Suprapubic skin (tissue), 4 donors: ENCODE data around the gene ZMAT5.

Source experiments
- CTCF ChIP-seq, 2 donors: fragments of 200-600 bp in 1 of 2; fragments of 450-650 bp in 1 of 2; sonication (generic) in 1 of 2; IDR thresholded peaks; one replicate each; pipeline ENCODE4 v1.5.1; 2016 to 2019; ENCODE audit warnings: antibody characterized with exemption in 2 of 2, mild to moderate bottlenecking in 1 of 2, moderate library complexity in 1 of 2
- EP300 ChIP-seq: sonication (generic); formaldehyde crosslinking; IDR thresholded peaks from one replicate; pipeline ENCODE4 v1.6.1; 2017; ENCODE audit warnings: antibody characterized with exemption
- POLR2AphosphoS5 ChIP-seq, 3 donors: sonication (generic); formaldehyde crosslinking; IDR thresholded peaks; one replicate each; pipeline ENCODE4 v1.6.1; 2017; ENCODE audit warnings: antibody characterized with exemption in 3 of 3

DNA sequence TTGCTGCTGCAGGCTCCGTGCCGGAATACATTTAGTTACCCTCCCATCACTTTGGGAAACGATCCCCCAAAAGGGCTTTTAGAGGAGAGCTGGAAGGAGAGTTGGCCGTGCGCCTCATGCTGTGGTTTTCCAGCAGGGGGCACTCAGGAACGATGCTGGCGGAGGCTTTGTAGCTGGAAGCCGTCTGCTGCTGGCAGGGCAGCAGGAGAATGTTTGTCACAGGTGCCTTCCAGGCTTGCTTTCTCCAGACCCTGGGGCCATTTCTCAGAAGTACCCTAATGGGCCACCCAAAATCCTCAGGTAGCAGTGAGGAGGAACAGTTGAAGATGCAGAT, 77.0 kb downstream of the ZMAT5 start:
- peak in 1 of 2 donors; percentile 37 for TF ChIP-seq CTCF (IDR thresholded peaks at IDR 0.05)
- TF ChIP-seq EP300 = no peak
- no peak for TF ChIP-seq POLR2AphosphoS5 (IDR thresholded peaks at IDR 0.05)
